HG02970 (cell line): Measurements from ENCODE around the gene EML5.
"Not testable (repeated sequence)": the region's sequence is repeated elsewhere in the genome, so short reads cannot be mapped to it uniquely, and the experiment has no call there.

Source experiments
- ATAC-seq: cut with Tn5 transposase; IDR thresholded peaks from one replicate; pipeline ENCODE4 v1.9.1; 2021; ENCODE audit warnings: mild to moderate bottlenecking, moderate library complexity, moderate number of reproducible peaks; ENCODE audit not compliant: unreplicated experiment, low FRiP score

The EML5 gene

GRCh38 chr14:88804477-88804876 lies 11.7 kb upstream of the EML5 start:
- ATAC-seq: no peak

GRCh38 chr14:88804035-88804434 lies 11.3 kb upstream of the EML5 start:
- ATAC-seq: no peak

GRCh38 chr14:88802596-88802995 lies 9.8 kb upstream of the EML5 start:
- no peak for ATAC-seq

- no peak for ATAC-seq
These were observed 6.8 kb upstream of the EML5 start for GRCh38 chr14:88799522-88799921.

- no peak for ATAC-seq
These were observed 5.4 kb upstream of the EML5 start for GRCh38 chr14:88798156-88798555.

GRCh38 chr14:88793259-88793625 lies 489 bp upstream of the EML5 start:
- no peak for ATAC-seq

- peak; percentile 7 for ATAC-seq
These were observed 902 bp downstream of the EML5 start for GRCh38 chr14:88791629-88792472.

GRCh38 chr14:88791252-88791621 lies 1.5 kb downstream of the EML5 start:
- no peak for ATAC-seq

- no peak for ATAC-seq
These were observed 2.1 kb downstream of the EML5 start for GRCh38 chr14:88790501-88791251.

- ATAC-seq: not testable (repeated sequence)
These were observed 3.2 kb downstream of the EML5 start for GRCh38 chr14:88789573-88789972.

GRCh38 chr14:88786715-88787114 lies 6.0 kb downstream of the EML5 start:
- no peak for ATAC-seq

GRCh38 chr14:88785911-88786310 lies 6.8 kb downstream of the EML5 start:
- ATAC-seq: no peak

- ATAC-seq: no peak
These were observed 17.2 kb downstream of the EML5 start for GRCh38 chr14:88775532-88775931.

GRCh38 chr14:88770736-88771135 lies 22.0 kb downstream of the EML5 start:
- no peak for ATAC-seq

GRCh38 chr14:88765130-88765529 lies 27.6 kb downstream of the EML5 start:
- ATAC-seq: no peak

- no peak for ATAC-seq
These were observed 38.9 kb downstream of the EML5 start for GRCh38 chr14:88753873-88754272.

GRCh38 chr14:88750945-88751344 lies 41.8 kb downstream of the EML5 start:
- no peak for ATAC-seq

- ATAC-seq: no peak
These were observed 42.3 kb downstream of the EML5 start for GRCh38 chr14:88750413-88750812.

GRCh38 chr14:88749139-88749538 lies 43.6 kb downstream of the EML5 start:
- ATAC-seq: no peak

GRCh38 chr14:88748288-88748687 lies 44.5 kb downstream of the EML5 start:
- ATAC-seq: no peak

GRCh38 chr14:88746052-88746451 lies 46.7 kb downstream of the EML5 start:
- ATAC-seq: no peak

GRCh38 chr14:88737245-88737644 lies 55.5 kb downstream of the EML5 start:
- ATAC-seq: no peak
